ENCODE results near the gene HPSE2.

HPSE2 gene

GRCh38 chr10:98667081-98667480 lies 568.6 kb downstream of the HPSE2 start:
- no peak for DNase-seq

DNA sequence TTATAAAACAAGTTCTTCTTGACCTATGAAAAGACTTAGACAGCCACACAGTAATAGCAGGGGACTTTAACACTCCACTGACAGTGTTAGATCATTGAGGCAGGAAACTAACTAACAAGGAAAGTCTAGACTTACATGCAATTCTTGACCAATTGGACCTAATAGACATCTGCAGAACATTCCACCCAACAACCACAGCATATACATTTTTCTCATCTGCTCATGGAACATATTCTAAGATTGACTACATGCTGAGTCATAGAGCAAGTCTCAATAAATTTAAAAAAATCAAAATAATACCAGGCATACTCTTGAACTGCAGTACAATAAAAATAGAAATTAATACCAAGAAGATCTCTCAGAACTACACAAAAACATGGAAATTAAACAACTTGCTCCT lies 569.4 kb downstream of the HPSE2 start:
- DNase-seq, result no peak

- DNase-seq, result peak; percentile 37
These were observed 571.2 kb downstream of the HPSE2 start for GRCh38 chr10:98664329-98665042.

- DNase-seq, result peak; percentile 22
These were observed 575.7 kb downstream of the HPSE2 start for GRCh38 chr10:98659951-98660350.

DNA sequence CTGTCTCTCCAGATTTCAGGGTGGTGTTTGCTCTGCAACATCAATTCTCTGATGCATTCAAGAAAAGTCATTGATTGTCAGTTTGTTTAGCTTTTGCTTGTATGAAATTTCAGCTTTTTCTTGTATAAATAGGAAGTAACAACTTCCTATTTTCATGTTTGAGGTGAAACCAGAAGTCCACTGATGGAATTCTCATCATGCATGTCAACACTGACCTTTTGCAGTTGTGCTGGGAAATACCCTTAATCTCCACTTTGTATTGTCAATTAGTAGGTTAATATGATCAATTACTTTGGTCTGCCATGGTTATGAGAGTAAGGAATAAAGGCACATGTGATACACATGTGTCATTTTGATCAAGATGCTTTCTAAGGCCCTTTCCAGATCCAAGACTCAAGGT lies 580.2 kb downstream of the HPSE2 start:
- peak; percentile 65 for DNase-seq

- DNase-seq, result peak; percentile 16
These were observed 586.5 kb downstream of the HPSE2 start for GRCh38 chr10:98649170-98649569.

GRCh38 chr10:98646998-98647917 lies 588.4 kb downstream of the HPSE2 start:
- no peak for DNase-seq

DNA sequence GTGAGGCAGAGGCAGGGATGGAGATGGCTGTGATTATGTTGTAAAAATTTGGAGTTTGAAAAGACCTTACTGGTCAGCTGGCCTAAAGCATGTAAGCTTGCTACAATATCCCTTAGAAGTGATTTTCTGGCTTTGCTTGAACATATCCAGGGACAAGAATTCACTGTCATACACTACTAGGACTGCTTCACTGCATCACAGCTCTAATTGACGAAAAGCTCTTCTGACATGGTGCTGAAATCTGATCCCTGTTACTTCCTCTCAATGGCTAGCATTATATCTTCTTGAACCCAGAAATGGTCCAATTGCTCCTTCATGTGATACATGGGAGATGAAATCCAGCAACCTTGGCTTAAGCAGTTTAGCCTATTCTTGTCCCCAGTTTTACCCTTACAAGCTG lies 591.2 kb downstream of the HPSE2 start:
- DNase-seq, result no peak

DNA sequence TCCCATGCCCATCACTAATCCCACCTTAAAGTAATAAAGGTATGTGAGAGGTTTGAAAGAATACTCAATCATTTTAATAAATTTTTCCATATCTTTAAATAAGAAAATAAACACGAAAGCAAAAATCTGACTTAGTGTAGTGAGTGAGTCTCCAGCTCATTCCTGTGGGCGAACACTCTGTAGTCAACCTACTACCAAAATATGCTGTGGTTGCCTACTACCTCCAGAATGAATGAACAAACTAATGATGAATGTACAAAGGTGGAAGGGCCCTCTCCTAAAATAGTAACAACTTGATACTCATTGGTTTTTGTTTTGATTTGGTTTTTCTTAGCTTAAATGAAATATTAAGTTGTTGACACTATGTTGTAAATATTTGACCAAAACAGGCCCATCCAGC lies 593.4 kb downstream of the HPSE2 start:
- no peak for DNase-seq

- no peak for DNase-seq
These were observed 596.7 kb downstream of the HPSE2 start for GRCh38 chr10:98638920-98639319.

- DNase-seq, result no peak
These were observed 598.7 kb downstream of the HPSE2 start for GRCh38 chr10:98636921-98637329.

- no peak for DNase-seq
These were observed 603.0 kb downstream of the HPSE2 start for GRCh38 chr10:98632456-98633150.

DNA sequence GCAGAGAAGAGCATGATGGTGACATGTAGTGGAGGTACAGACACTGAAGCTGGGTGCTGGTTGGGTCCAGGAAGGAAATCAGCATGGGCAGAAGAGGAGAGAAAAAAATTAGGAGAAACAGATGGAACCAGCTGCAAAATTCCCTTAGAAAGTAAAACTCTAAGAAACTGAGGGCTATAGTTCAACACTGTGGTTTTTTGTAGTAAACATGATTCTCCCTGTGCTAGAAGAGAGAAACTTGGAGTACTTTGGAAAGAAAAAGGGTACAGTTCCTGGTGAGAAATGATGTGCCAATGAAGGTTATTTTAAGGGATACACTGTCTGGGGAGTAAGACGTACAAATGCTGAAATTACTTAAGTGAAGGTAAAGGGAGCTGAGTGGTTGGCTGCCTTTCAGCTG lies 607.4 kb downstream of the HPSE2 start:
- no peak for DNase-seq

DNA sequence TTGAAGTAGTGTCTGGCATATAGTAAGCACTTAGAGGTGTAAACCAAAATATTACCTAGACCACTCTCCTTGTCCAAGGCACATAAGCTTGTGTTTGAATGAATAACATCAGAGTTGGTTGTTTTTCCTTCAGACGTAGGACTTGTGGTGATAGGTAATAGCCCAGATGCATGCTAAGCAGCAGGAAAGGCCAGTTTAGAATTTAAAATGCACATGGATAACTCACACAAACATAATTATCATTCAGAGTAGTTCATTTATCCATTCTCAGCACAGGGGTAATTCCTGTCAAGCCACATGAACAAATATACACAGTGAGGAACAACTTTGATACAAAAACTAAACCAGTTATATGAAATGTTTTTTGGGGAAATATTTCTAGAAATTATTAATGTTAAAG lies 607.9 kb downstream of the HPSE2 start:
- no peak for DNase-seq

GRCh38 chr10:98624963-98625362 lies 610.7 kb downstream of the HPSE2 start:
- DNase-seq, result no peak

DNA sequence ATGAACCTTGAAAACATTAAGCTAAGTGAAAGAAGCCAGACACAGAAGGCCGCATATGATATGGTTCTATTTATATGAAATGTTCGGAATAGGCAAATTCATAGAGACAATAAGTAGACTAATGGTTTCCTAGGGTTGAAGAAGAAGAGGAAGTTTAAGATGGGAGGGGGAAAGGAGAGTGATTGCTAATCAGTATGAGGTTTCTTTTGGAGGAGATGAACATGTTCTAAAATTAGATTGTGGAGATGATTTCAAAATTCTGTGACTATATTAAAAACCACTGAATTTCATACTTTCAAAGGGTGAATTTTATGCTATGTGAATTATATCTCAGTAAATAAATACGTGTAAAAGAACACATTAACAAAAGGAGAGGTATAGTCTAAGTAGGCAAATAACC lies 612.5 kb downstream of the HPSE2 start:
- DNase-seq, result peak; percentile 61

DNA sequence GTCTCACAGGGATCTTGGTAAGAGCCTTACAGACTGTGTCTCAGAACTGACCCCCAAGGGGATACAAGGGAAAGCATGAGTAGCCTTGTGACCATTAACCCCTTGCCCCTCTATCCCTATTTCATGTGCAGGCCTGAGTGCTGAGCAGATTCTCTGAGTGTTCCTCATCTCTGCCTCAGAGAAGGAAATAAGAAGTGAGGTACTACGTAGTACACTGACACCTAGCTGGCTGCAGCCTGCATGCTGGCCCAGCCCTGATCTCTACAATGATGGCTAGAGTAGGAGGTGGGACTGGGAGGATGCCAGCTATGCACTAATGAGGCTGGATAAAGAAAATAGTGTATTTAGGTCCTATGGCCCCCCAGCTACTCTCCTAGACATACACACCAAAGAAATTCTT lies 614.0 kb downstream of the HPSE2 start:
- DNase-seq, result no peak

- DNase-seq, result no peak
These were observed 615.1 kb downstream of the HPSE2 start for GRCh38 chr10:98620503-98620902.

- peak; percentile 64 for DNase-seq
These were observed 616.2 kb downstream of the HPSE2 start for GRCh38 chr10:98619446-98619845.

- no peak for DNase-seq
These were observed 617.6 kb downstream of the HPSE2 start for GRCh38 chr10:98617906-98618520.

DNA sequence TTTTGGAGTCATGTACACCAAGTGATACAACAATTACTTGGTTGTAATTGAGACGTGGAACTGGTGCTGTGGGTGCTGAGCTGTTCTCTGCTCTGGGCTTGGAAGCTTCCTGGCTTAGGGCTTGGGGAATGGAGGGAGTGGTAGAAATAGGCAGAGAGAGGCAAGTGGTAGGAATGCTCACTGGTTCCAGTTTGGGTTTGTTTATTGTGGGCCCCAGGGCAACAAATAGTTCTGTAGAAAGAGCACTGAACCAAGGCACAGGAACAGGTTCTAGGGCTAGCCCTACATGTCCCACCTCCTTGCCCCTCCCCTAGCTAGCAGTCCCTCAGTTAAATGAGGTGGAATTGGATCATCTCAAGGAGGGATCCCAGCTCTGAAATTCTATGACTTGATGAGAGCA lies 622.2 kb downstream of the HPSE2 start:
- DNase-seq, result no peak

GRCh38 chr10:98611436-98611835 lies 624.2 kb downstream of the HPSE2 start:
- DNase-seq, result no peak

GRCh38 chr10:98610836-98611235 lies 624.8 kb downstream of the HPSE2 start:
- DNase-seq, result no peak

Measured in inflammatory macrophage treated with lipopolysaccharide for 4 hours (primary cell).